ENCODE data around the gene ZNF827. TPM values are rescaled to one million over a fixed set of nuclear protein-coding genes. Genes with fewer than 3 reads are reported as not detected.

ZNF827 gene
- total and polyA plus RNA-seq, 2 experiments from 2014 or later = 7.8 to 17.5 TPM

DNA sequence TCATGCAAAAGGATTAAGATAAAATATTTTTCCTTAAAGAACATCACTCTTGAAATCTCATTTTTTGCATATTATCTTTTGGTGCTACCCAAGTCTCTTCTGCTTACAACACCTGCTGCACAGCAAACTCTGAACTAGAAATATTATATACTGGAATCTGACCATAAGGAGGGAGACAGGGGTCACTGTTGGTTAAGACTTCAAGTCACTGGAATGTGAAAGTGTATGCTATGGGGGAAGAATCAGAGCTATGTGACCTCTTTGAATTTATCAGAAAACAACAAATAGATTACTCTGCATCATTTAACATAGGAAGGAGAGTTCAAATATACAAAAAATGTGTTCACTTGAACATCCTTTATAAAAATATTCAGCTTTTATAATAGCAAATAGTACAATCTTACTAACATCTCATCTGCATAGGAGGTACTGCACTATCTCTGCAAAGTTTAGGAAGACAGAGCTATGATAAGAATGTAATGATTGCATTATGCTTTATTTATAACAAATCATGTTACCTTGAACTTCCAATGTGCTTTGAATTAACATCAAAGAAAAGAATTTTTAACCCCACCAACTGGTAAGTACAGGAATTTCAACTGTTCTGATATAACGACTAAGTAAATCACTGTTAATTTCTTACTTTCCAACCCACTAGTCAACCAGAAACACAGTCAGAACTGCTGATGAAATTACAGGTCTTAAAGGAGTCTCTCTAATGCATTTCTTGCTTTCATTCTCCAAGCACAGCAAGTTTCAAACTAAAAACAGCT is 69.8 kb downstream of the ZNF827 start:
- H3K36me3 ChIP-seq (replicated peaks; ENCODE audit: insufficient read depth, low read depth) = no peaks in the 10 kb centered on the region
- H4K20me1 ChIP-seq (ENCODE audit: insufficient read depth, poor library complexity, severe bottlenecking) = no peaks in the 10 kb centered on the region
- WGBS (ENCODE audit: low lambda C conversion rate, missing lambda C conversion rate) = 27% methylated on average over 1 of the region's 1 CpG
- H3K4me2 ChIP-seq = no peak overlapping the region
- H3K79me2 ChIP-seq = peaks cover 33% of the 10 kb centered on the region
- DNase-seq (ENCODE audit: low spot score) = no peak
- H3K27ac ChIP-seq = peak overlapping the region; percentile 16
- no peak overlapping the region for H3K4me3 ChIP-seq
- TF ChIP-seq EZH2 (IDR thresholded peaks at IDR 0.05; ENCODE audit: borderline replicate concordance) = no peak
- TF ChIP-seq, protein P1, sequence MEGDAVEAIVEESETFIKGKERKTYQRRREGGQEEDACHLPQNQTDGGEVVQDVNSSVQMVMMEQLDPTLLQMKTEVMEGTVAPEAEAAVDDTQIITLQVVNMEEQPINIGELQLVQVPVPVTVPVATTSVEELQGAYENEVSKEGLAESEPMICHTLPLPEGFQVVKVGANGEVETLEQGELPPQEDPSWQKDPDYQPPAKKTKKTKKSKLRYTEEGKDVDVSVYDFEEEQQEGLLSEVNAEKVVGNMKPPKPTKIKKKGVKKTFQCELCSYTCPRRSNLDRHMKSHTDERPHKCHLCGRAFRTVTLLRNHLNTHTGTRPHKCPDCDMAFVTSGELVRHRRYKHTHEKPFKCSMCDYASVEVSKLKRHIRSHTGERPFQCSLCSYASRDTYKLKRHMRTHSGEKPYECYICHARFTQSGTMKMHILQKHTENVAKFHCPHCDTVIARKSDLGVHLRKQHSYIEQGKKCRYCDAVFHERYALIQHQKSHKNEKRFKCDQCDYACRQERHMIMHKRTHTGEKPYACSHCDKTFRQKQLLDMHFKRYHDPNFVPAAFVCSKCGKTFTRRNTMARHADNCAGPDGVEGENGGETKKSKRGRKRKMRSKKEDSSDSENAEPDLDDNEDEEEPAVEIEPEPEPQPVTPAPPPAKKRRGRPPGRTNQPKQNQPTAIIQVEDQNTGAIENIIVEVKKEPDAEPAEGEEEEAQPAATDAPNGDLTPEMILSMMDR (IDR thresholded peaks at IDR 0.05; ENCODE audit: poor library complexity) = peak; percentile 8
- peaks cover 6% of the 10 kb centered on the region for H3K4me1 ChIP-seq (ENCODE audit: insufficient read depth)
- no peak overlapping the region for H2AFZ ChIP-seq
- H3K27me3 ChIP-seq = no peaks in the 10 kb centered on the region
- H3K9me3 ChIP-seq (ENCODE audit: low read depth) = no peaks in the 10 kb centered on the region
- H3K9me2 ChIP-seq (replicated peaks; ENCODE audit: insufficient read depth) = no peaks in the 10 kb centered on the region

DNA sequence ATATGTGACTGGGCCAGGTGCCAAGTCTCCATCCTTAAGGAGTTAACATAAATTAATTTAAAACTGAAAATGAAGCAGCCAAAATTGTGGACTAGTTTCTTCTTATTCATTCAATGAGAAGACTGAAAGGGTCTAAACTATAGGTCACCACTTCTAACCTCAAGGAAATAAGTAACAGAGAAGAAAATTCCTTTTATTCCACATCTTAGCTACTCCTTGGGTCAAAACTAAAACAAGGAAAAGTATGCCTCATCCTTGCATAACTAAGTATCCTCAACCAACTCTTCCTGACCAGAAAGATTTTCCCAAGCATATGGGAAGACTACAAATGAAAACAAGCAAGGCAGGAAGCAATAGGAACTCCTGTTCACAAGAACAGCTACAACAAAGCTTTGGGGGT is 71.2 kb downstream of the ZNF827 start:
- Histone ChIP-seq H3K79me2 (peaks cover 35% of the 10 kb centered on the region), H3K27me3 (no peaks in the 10 kb centered on the region), H2AFZ (no peak overlapping the region), H3K4me3 (no peak overlapping the region), H3K36me3 (replicated peaks; ENCODE audit: insufficient read depth, low read depth) (no peaks in the 10 kb centered on the region), H3K4me2 (no peak overlapping the region), H3K9me2 (replicated peaks; ENCODE audit: insufficient read depth) (no peaks in the 10 kb centered on the region), H3K9me3 (ENCODE audit: low read depth) (no peaks in the 10 kb centered on the region), H3K4me1 (ENCODE audit: insufficient read depth) (peaks cover 6% of the 10 kb centered on the region), H4K20me1 (ENCODE audit: insufficient read depth, poor library complexity, severe bottlenecking) (no peaks in the 10 kb centered on the region), H3K27ac (peak overlapping the region; percentile 29)
- no peak for DNase-seq (ENCODE audit: low spot score)
- TF ChIP-seq EZH2phosphoT487 (IDR thresholded peaks at IDR 0.05; ENCODE audit: low read depth, severe bottlenecking, unreplicated experiment) (no peak), EZH2 (IDR thresholded peaks at IDR 0.05; ENCODE audit: borderline replicate concordance) (no peak)
- TF ChIP-seq, protein P1 (IDR thresholded peaks at IDR 0.05; ENCODE audit: poor library complexity) = no peak

DNA sequence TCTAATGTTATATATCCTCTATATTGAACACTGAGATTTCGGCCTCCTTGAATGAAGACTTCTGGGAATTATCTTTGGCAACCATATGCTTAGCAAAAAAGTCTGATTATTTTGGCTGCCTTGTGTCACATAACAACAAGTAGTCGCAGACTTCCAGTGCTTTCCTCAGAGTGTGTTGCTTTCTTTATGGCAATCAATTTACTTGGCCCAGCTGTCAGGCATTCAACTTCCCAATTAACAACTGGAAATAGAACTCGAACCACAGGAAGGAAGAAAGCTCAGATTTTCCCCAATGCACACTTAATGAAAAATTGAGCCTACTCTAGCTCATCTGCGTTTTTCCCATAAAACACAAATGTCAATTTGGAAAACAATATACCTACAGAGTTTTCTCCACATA is 71.6 kb downstream of the ZNF827 start:
- no peak for DNase-seq (ENCODE audit: low spot score)
- Histone ChIP-seq H3K9me3 (ENCODE audit: low read depth) (no peaks in the 10 kb centered on the region), H3K9me2 (replicated peaks; ENCODE audit: insufficient read depth) (no peaks in the 10 kb centered on the region), H4K20me1 (ENCODE audit: insufficient read depth, poor library complexity, severe bottlenecking) (no peaks in the 10 kb centered on the region), H3K36me3 (replicated peaks; ENCODE audit: insufficient read depth, low read depth) (no peaks in the 10 kb centered on the region), H3K4me2 (no peak overlapping the region), H3K27me3 (no peaks in the 10 kb centered on the region), H3K4me1 (ENCODE audit: insufficient read depth) (peaks cover 6% of the 10 kb centered on the region), H3K4me3 (no peak overlapping the region), H2AFZ (no peak overlapping the region), H3K27ac (no peak overlapping the region), H3K79me2 (peaks cover 35% of the 10 kb centered on the region)
- WGBS (ENCODE audit: low lambda C conversion rate, missing lambda C conversion rate) = 94% methylated on average over 4 of the region's 4 CpGs
- TF ChIP-seq EZH2phosphoT487 (IDR thresholded peaks at IDR 0.05; ENCODE audit: low read depth, severe bottlenecking, unreplicated experiment) (no peak), EZH2 (IDR thresholded peaks at IDR 0.05; ENCODE audit: borderline replicate concordance) (no peak)
- TF ChIP-seq, protein P1 (IDR thresholded peaks at IDR 0.05; ENCODE audit: poor library complexity) = no peak
